Measurements from ENCODE around the gene ARID5B.

The ARID5B gene

DNA sequence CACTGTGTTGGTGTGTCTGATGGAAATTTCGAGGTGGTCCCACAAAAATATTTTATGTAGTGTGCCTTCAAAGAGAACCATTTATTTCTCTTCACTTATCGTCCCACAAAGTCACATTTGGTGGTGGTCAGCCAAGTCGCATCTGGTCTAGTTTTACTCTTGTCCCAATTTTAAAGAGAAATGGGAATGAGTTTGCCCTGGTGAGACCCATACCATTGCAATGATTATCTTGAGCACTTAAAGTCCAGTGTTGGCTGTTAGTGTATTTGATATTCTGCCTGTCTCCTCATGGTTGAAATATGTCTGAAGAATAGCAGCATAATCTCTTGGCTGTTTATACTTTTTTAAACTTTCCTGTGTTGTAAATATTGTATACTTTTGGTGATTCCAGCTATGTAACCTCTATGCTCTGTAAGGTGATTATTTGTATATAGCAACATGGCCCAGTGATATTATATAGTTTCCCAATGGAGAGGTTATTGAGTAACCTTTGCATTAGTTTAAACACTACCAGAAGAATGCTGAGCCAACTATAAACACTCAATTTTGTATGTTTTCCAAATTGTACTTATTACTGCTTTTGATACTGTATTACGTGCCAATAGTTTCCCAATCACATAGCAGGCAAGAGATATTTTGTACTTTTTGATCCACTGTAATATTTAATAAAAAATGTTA lies 194.9 kb downstream of the ARID5B start:
- ChIA-PET CTCF (no interaction called here), POLR2A (no interaction called here)
- TF ChIP-seq SP2 (tag by site-specific recombination; IDR thresholded peaks at IDR 0.05) (no peak), ZNF843 (tag by site-specific recombination; IDR thresholded peaks at IDR 0.05) (no peak), ZNF37A (tag by site-specific recombination; IDR thresholded peaks at IDR 0.05) (no peak), PRDM1 (tag by site-specific recombination; IDR thresholded peaks at IDR 0.05) (no peak), ZNF558 (tag by site-specific recombination; IDR thresholded peaks at IDR 0.05) (no peak), ZNF677 (tag by site-specific recombination; IDR thresholded peaks at IDR 0.05) (no peak), ZFP41 (tag by site-specific recombination; IDR thresholded peaks at IDR 0.05; ENCODE audit: borderline replicate concordance) (no peak), TRIM28 (IDR thresholded peaks at IDR 0.05; ENCODE audit: borderline replicate concordance, low read length) (no peak), ZNF530 (tag by site-specific recombination; IDR thresholded peaks at IDR 0.05; ENCODE audit: low read depth) (no peak), EGR2 (tag by site-specific recombination; IDR thresholded peaks at IDR 0.05; ENCODE audit: low read depth) (no peak), ZBTB6 (tag by site-specific recombination; IDR thresholded peaks at IDR 0.05) (no peak), ZNF521 (tag by site-specific recombination; IDR thresholded peaks at IDR 0.05) (no peak), ZNF311 (tag by site-specific recombination; IDR thresholded peaks at IDR 0.05; ENCODE audit: borderline replicate concordance) (no peak), ZNF148 (tag by site-specific recombination; IDR thresholded peaks at IDR 0.05; ENCODE audit: borderline replicate concordance) (no peak)
- TF ChIP-seq, protein P1, sequence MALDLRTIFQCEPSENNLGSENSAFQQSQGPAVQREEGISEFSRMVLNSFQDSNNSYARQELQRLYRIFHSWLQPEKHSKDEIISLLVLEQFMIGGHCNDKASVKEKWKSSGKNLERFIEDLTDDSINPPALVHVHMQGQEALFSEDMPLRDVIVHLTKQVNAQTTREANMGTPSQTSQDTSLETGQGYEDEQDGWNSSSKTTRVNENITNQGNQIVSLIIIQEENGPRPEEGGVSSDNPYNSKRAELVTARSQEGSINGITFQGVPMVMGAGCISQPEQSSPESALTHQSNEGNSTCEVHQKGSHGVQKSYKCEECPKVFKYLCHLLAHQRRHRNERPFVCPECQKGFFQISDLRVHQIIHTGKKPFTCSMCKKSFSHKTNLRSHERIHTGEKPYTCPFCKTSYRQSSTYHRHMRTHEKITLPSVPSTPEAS (tag by site-specific recombination; IDR thresholded peaks at IDR 0.05) = no peak
- TF ChIP-seq, protein P2, sequence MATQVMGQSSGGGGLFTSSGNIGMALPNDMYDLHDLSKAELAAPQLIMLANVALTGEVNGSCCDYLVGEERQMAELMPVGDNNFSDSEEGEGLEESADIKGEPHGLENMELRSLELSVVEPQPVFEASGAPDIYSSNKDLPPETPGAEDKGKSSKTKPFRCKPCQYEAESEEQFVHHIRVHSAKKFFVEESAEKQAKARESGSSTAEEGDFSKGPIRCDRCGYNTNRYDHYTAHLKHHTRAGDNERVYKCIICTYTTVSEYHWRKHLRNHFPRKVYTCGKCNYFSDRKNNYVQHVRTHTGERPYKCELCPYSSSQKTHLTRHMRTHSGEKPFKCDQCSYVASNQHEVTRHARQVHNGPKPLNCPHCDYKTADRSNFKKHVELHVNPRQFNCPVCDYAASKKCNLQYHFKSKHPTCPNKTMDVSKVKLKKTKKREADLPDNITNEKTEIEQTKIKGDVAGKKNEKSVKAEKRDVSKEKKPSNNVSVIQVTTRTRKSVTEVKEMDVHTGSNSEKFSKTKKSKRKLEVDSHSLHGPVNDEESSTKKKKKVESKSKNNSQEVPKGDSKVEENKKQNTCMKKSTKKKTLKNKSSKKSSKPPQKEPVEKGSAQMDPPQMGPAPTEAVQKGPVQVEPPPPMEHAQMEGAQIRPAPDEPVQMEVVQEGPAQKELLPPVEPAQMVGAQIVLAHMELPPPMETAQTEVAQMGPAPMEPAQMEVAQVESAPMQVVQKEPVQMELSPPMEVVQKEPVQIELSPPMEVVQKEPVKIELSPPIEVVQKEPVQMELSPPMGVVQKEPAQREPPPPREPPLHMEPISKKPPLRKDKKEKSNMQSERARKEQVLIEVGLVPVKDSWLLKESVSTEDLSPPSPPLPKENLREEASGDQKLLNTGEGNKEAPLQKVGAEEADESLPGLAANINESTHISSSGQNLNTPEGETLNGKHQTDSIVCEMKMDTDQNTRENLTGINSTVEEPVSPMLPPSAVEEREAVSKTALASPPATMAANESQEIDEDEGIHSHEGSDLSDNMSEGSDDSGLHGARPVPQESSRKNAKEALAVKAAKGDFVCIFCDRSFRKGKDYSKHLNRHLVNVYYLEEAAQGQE (tag by site-specific recombination; IDR thresholded peaks at IDR 0.05) = no peak
- TF ChIP-seq, protein P3, sequence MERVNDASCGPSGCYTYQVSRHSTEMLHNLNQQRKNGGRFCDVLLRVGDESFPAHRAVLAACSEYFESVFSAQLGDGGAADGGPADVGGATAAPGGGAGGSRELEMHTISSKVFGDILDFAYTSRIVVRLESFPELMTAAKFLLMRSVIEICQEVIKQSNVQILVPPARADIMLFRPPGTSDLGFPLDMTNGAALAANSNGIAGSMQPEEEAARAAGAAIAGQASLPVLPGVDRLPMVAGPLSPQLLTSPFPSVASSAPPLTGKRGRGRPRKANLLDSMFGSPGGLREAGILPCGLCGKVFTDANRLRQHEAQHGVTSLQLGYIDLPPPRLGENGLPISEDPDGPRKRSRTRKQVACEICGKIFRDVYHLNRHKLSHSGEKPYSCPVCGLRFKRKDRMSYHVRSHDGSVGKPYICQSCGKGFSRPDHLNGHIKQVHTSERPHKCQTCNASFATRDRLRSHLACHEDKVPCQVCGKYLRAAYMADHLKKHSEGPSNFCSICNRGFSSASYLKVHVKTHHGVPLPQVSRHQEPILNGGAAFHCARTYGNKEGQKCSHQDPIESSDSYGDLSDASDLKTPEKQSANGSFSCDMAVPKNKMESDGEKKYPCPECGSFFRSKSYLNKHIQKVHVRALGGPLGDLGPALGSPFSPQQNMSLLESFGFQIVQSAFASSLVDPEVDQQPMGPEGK (tag by site-specific recombination; IDR thresholded peaks at IDR 0.05) = no peak
- Histone ChIP-seq H3K9me3 (ENCODE audit: control insufficient read depth, insufficient read depth, low read depth, low read length) (no peaks in the 10 kb centered on the region), H3K36me3 (ENCODE audit: control insufficient read depth in 2 of 2, insufficient read depth in 1 of 2, low read length in 2 of 2) (peaks cover 0 to 19% of the 10 kb centered on the region in 2 experiments; a peak in 1 of 3 replicates), H3K27ac (ENCODE audit: extremely low read depth, low read depth, low read length) (no peak overlapping the region), H3K4me3 (ENCODE audit: low read depth, low read length) (no peak overlapping the region), H3K4me1 (ENCODE audit: control insufficient read depth, insufficient read depth, low read length) (no peaks in the 10 kb centered on the region)

Data from HEK293 (cell line).